Activated CD4-positive, alpha-beta T cell treated with anti-CD3 and anti-CD28 coated beads, Interleukin-2, Interleukin-6, amounts not matched to agents 100 ng/mL and 50 ng/mL, durations not matched to agents 16 hours and 8 hours (primary cell): ENCODE results near the gene FLT3.
"Not testable (repeated sequence)": the region's sequence is repeated elsewhere in the genome, so short reads cannot be mapped to it uniquely, and the experiment has no call there.

ENCODE experiments used
- DNase-seq: peaks from one replicate; pipeline ENCODE4 v3.0.0-alpha.2; 2020

FLT3 gene

DNA sequence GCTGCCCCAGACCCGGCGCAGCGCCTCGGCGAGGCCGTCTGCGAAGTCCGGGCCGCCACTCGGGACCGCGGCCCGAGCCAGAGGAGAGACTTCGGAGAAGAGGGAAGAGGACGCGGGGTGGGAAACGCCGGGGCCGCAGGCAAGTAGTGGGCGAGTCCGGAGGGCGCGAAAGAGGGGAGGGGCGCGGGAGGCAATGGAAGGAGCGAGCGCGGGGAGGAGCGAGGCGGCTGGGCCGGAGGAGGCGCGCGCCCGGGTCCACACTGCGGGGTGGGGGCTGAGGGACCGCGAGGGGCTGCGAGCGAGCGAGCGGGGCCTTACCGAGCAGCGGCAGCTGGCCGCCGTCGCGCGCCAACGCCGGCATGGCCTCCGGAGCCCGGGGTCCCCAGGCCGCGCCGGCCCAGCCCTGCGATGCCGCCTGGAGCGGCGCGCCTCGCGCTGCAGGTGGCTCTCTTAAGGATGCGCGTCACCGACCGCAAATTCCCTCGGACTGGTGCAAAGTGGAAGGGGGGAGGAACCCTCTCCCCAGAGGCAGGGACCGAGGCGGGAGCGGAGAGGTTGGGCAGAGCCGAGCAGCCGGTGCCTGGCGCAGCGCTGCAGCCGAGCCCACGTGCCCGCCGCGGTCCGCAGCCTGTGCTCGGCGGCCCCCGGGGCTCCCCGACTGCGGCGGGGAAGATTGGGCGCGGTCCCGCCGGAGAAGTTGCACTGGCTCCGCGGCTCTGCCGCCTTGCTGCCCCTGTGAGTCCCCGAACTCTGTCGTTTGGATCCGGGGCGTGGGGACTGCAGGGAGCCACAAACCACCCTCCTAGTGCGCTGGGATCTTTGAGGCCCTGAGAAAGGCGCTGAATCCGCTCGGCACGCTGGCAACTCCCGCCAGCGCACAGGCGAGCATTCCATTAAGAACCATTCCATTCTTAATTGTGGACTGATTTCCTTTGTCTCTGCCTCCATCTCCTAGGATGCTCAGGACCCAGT lies at the start of gene FLT3:
FLT3 (minus strand) TSS at position 427 of the 972 bp plus-strand sequence; CDS start at position 361, 66 bp downstream.
- DNase-seq = peak; percentile 56

DNA sequence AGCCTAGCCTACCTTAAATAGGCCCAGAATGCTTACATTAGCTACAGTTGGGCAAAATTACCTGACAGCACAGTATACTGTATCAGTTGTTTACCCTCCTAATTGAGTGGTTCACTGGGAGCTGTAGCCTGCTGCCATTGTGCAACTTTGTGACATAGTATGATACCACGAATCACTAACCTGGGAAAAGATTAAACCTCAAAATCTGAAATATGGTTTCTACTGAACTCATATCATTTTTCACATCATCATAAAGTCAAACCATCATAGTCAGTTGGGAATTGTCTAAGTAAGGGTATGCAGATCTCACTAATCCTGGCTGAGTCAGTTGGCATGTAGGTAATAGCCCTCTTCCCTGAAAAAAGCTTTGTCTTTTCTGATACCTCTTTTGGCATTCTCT lies 47.1 kb upstream of the FLT3 start:
- peak; percentile 15 for DNase-seq

DNA sequence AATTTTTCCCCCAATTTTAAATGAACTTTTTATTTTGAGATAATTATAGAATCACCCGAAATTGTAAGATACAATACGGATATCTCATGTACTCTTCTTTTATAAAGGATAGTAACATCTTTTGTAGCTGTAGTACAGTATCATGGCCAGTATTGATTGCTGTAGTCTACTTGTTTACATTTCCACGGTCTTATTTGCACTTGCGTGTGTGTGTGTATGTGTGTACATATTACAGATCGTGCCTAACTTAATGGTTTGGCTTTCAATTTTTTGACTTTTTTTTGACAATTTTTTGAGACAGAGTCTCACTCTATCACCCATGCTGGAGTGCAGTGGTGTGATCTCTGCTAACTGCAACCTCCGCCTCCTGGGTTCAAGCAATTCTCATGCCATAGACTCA lies 44.7 kb upstream of the FLT3 start:
- no peak for DNase-seq

DNA sequence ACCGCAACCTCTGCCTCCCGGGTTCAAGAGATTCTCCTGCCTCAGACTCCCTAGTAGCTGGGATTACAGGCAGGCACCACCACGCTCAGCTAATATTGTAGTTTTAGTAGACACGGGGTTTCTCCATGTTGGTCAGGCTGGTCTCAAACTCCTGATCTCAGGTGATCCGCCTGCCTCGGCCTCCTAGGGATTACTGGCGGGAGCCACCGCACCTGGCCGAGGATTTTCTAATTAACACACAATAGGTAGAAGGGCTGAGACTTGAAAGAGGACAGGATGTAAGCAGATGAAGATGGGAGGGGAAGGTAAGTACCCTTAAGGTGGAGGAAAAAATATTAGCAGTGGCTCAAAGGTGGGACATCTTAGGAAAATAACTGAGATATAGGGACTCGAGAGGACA lies 41.2 kb upstream of the FLT3 start:
- DNase-seq = not testable (repeated sequence)

DNA sequence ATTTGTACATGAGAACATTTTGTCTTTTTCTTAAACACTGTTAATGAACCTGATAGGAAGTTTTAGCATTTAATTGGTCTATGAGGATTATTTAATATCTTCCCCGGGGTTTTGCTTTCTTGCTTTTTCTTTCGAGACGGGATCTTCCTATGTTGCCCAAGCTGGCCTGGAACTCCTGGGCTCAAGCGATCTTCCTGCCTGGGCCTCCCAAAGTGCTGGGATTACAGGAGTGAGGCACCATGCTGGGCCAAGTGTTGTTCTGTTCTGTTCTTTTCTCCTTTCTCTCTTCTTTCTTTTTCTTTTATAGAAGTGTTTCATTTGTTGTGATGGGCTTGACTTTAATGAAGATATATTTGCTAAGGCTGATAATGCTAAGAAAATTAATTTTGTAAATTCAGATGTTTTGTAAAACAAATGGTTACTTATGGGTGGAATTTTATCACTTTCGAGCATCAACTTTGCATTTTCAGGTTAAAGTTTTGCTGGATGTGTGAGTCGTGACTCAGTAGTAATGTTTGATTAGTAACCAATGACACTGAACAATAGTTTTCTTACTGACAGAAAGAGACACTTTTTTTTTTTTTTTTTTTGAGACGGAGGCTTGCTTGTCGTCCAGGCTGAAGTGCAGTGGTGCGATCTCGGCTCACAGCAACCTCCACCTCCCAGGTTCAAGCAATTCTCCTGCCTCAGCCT lies 40.2 kb upstream of the FLT3 start:
- DNase-seq = no peak

DNA sequence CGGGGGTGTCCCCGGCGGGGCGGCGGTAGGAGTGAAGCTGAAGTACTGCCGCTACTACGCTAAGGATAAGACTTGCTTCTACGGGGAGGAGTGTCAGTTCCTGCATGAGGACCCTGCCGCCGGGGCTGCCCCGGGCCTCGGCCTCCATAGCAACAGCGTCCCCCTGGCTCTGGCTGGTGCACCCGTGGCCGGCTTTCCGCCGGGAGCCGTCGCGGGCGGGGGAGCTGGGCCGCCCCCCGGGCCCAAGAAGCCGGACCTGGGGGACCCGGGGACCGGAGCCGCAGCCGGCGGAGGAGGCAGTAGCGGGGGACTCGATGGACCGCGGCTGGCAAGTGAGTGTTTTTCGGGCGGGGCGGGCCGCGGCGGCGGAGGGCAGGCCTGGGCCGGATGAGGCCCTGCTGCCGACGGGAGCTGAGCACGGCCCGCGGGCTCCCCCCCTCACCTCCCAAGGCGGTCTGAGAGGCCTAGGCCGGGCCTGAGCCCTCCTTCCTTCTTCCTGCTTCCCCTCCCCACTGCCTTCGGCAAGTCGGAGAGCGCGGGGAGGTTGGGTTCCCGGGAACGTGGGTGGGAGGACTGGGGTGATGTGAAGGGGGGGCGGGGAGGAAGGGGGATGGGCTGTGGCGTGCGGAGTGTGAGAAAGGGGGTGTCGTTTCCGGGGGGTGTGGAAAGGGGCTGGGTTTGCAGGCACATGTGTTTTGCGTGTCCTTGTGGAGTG lies 38.5 kb upstream of the FLT3 start:
- DNase-seq = peak; percentile 88

DNA sequence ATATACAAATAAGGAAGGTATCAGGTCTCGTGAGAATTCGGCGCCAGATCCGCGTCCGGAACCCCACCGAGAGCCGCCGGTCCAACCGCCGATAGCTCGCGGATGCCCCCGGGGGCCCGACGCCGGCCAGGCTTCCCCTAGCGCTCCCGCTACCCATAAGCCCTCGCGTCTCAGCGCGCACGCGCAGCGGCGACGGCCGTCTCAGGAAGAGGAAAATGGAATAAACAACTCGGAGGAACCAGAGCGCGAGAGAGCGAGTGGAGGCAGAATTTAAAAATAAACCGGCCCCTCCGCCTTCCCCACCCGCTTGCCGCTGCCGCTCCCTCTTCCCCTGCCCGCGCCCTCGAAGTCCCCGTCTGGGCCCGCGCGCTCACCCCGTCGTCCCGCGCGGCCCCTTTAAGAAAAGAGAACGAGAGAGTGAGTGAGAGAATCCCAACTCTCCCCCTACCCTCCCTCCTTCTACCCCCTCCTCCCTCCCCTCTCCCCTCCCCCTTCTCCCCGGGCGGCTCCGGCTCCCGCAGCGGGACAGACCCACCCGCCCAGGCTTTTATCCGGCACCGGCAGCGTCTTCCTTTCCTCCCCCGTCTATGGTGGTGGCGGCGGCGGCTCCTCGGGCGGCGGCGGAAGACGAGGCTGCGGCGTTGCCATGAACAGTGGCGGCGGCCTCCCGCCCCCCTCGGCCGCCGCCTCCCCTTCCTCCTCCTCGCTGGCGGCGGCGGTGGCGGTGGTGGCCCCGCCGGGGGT lies 37.8 kb upstream of the FLT3 start, which contains the start of gene PAN3:
PAN3 (plus strand) TSS at position 534 of the 744 bp plus-strand sequence; CDS start at position 647, 113 bp downstream.
- DNase-seq = peak; percentile 94

DNA sequence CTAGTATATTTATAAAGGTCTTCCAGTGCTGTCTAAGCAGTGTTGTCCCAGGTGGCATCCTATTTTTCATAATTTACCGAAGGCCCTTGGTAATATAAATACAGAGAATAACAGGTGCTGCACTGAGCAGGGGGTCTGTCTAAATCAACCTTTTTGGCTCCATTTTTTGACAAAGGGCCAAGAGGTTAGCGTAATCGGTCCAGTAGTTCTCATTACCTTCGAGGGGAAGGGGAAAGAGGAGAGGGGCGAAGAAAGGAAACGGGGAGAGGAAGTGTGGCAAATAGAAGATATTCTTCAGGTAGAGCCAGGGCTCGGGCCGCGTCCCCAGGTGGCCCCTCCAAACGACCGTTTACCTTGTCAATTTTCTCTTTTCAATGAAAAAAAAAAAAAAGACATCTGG lies 37.2 kb upstream of the FLT3 start:
- no peak for DNase-seq

DNA sequence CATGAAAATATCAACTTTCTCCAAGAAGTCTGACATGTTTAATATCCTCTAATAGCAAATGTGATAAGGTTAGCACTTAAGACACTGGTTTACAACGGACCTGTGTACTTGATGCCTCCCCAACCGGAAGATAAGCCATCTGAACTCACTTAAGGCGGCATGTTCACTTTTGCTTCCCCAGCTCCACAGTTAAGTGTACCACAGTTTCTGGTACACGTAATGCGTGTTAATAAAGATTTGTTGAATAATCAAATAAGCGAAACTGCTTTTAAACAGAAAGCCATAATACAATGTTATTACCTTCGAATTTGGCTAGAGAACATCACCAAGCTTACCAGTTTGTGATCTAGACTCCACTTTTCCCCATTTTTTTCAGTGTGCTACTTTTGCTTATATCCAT lies 36.5 kb upstream of the FLT3 start:
- peak; percentile 23 for DNase-seq

DNA sequence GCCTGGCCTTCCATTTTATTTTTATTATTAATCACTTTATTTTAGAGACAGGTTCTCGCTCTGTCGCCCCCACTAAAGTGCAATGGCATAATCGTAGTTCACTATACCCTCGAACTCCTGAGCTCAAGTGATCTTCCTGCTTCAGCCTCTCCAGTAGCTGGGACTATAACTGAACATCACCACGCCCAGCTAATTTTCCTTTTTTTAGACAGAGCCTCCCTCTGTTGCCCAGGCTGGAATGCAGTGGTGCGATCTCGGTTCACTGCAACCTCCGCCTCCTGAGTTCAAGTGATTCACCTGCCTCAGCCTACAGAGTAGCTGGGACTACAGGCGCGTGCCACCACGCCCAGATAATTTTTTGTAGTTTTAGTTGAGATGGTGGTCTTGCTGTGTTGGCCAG lies 31.3 kb upstream of the FLT3 start:
- no peak for DNase-seq

DNA sequence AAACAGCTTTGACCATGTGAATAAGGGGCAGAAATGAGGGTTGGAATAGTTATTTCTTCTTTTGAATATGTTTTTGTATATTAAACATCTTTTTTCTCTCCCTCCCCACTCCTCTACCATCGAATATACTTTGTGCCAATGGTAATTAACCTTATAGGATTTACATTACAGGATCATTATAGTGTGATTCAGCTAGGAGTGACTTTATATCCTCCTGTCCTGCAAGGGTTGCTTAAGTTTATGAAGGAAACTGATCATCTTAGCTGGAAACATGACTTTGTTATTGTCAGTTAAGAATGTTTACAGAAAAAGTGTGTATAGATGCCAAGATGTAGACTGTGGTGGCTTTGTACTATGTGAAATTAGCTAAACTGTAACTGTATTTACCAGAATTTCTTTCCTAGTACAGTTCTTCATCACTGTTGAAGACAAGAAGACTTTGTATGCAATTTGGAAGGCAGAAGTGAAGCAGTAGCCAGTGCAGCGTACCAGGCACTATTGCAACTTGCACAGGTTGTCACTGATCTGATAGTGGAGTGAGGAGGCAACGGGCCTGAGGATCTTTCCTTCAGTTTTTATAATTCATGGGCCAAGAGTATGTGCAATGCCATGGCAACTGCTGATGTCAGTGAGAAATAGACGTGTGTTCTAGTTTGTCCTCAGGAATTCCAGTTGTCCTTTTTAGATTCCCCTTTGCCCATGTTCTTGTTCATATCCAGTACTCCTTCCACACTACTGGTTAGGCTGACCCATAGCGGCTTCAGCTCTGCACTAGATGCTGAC lies 29.7 kb upstream of the FLT3 start:
- no peak for DNase-seq

DNA sequence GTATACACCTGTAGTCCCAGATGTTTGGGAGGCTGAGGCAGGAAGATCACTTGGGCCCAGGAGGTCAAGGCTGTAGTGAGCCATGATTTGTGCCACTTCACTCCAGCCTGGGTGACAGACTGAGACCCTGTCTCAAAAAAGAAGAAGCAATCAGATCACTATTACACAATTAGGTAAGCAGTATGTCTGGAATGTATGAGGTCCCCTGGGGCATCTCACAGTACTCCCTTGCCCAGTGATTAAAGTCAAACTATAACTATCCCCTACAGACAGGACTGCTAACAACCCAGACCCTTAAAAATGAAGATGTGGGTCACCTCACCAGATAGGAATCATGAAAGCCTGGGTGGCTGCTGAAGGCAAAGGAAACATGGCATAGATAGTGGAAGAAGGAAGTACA lies 28.6 kb upstream of the FLT3 start:
- DNase-seq = no peak

DNA sequence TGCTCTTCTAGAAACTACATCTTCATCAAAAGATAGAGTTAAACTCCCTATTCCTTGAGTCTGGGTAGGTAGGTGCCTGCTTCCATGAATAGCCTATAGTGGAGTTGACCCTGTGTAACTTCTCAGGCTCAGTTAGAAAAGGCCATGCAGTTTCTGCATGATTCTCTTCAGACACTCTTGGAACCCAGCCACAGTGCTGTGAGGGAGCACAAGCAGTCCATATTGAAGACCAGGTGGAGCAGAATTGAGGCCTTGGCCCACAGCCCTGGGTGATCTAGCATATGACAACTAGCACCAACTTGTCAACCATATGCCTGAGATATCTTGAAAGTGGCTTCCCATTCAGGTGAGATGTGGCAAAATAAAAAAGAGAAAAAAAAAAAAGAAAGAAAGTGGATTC lies 27.7 kb upstream of the FLT3 start:
- DNase-seq = no peak

DNA sequence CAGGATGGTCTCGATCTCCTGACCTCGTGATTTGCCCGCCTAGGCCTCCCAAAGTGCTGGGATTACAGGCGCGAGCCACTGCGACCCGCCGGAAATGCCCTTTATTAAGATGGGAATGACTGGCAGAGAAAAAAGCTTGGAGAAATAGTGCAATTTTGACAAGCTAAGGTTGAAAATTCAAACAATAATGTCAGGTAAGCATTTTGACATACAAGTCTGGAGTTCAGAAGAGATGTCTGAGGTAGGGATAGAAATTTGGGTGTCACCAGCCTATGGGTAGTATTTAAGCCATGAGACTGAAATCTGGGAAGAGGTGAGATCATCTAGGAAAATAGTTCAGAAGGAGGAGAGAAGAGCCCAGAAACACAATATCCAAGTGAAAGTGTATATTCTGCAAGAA lies 20.8 kb upstream of the FLT3 start:
- DNase-seq = no peak

DNA sequence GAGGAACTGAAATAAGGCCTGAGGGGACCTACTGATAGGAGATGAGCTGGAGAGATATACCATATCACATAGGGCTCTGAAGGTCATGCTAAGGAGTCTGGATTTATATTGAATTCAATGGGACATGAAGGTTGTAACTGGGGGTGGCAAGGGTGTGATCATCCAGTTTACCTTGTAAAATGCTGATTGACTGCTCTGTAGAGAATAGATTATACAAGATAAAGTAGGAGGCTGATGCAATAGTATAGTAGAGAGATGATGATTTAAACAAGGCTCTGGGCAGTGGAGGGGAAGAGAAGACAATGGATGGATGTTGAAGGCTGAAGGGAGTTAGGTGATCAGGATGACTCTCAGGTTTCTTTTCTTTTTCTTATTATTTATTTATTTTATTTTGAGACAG lies 19.9 kb upstream of the FLT3 start:
- DNase-seq = no peak

DNA sequence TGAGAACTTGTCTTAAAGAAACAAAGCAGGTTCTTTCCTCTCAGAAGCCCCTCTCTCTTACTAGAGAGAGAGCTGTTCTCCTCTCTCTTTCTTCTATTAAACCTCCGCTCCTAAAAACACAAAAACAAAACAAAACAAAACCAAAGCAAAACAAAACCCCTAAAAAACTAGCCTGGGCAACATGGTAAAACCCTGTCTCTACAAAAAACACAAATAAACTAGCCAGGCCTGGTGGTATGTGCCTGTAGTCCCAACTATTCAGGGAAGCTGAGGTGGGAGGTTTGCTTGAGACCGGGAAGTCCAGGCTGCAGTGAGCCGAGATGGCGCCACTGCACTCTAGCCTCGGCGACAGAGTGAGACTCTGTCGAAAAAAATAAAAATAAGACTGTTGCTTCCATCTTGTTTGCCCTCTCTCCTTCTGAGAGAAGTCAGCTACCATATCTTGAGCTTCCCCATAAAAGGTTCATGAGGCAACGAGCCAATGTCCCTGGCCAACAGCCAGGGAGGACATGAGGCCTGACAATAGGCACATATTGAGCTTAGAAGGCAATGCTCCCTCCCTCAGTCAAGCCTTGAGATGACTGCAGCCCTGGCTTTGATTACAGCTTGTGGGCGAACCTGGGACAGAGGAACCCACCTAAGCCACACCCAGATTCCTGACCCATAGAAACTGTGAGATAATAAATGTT lies 17.5 kb upstream of the FLT3 start:
- DNase-seq = no peak

DNA sequence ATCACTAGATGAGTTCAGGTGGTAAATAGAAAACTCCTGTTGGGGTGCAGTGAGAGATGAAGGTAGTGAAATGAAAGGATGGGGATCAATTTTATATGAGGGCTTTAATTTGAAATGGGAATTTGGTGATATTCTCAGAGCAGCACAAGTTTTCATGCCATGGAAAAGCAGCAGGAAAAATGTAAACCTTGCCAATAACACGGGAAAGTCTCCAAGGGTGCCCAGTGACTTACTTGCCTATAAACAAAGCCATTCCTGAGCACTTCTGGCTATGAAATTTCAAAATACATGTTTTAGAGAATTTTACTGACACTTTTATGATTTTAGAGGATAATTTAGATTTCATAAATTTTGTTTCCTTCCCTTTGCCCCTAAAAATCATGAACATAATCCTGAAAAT lies 16.4 kb upstream of the FLT3 start:
- DNase-seq = no peak

DNA sequence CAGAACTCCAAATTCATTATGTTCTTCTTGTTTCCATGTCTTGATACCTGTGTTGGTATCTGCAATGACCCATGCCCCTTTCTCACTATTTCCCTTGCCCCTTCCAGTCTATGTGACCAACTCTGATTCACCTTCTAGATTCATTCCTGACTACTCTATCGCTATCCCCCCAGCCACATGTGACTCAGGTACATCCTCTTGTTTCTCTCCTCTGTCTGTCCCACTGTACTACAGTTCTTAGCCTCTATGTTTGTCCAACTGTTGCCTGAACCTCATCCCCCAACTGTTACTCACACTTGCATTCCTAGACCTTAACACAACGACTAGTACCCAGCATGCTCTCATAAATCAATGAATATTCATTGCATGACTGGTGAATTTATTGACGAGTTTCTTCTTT lies 10.0 kb upstream of the FLT3 start:
- DNase-seq = no peak

DNA sequence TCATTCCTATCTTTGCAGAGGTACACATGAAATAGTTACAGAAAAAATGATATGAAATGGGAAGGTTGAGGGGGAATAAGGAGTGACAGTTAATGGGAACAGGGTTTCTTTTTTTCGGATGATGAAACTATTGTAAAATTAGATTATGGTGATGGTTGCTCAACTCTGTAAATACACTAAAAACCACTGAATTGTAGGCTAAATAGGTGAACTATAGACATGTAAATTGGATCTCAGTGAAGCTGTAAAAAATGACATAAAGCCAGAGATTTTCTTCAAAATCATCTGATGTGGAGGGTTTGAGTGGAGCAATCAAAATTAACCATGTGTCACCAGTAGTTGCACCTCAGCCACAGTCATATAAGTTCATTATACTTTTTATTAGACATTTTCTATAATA lies 6.6 kb upstream of the FLT3 start:
- DNase-seq = no peak

DNA sequence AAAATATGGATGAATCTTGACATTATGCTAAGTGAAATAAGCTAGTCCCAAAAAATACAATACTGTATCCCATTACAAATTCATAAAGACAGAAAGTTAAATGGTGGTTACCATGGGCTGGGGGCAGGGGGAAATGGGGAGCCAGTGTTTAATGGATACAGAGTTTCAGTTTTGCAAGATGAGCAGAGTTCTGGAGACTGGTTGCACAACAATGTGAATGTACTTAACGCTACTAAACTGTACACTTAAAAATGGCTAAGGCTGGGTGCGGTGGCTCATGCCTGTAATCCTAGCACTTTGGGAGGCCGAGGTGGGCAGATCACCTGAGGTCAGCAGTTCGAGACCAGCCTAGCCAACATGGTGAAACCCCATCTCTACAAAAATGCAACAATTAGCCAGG lies 1.5 kb upstream of the FLT3 start:
- not testable (repeated sequence) for DNase-seq
